GM18873 (cell line): Measurements from ENCODE around the gene NFATC3.

ENCODE experiments used
- ATAC-seq: cut with Tn5 transposase; IDR thresholded peaks from one replicate; pipeline ENCODE4 v1.9.1; 2021; ENCODE audit warnings: mild to moderate bottlenecking, moderate library complexity, moderate number of reproducible peaks; ENCODE audit not compliant: unreplicated experiment, low FRiP score

NFATC3 gene

GRCh38 chr16:68072038-68072695 lies 13.0 kb upstream of the NFATC3 start:
- ATAC-seq = no peak

- peak; percentile 6 for ATAC-seq
Measured at GRCh38 chr16:68073902-68074760, 11.0 kb upstream of the NFATC3 start.

- peak; percentile 79 for ATAC-seq
Measured at GRCh38 chr16:68074850-68075555, 10.2 kb upstream of the NFATC3 start.

- ATAC-seq = no peak
Measured at GRCh38 chr16:68075980-68076379, 9.2 kb upstream of the NFATC3 start.

- ATAC-seq = no peak
Measured at GRCh38 chr16:68076560-68076959, 8.6 kb upstream of the NFATC3 start.

DNA sequence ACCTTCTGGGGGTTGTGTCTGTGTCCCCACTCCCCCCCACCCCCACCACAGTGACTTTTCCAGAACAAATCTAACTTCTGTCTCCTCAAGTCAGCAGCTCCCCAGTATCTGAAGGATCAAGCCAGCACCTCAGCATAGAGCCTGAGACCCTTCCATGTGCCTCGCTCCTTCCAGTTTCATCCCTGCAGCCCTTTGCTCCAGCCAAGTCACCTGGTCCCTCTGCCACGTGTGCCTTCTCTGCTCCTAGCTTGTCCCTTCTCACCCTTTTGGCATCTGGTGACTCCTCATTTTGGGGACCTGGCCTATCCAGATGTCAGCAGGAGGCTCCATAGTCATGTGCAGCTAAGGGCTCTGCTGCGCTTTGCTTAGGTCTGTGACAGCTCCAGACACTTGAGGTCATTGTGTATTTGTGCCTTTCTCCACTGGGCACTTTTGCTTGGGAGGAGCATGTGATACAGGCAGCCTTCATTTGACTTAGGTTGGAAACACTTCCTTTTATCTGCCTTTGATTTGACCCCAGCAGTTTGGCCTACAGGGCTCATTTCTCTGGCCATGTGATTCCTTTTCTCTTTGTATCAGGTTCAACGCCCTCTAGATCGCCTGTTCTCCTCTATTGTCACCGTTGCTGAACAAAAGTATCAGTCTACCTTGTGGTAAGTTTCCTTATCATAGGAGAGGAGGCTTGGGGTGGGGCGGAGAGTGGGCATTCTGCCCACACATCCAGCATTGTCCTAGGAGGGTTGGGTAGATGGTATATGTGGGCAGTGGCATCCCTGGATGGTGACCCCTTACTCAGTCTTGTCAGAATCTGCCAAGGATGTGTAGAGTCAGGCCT lies 7.1 kb upstream of the NFATC3 start:
- no peak for ATAC-seq

- no peak for ATAC-seq
Measured at GRCh38 chr16:68078701-68079375, 6.3 kb upstream of the NFATC3 start.

- no peak for ATAC-seq
Measured at GRCh38 chr16:68079376-68079625, 5.9 kb upstream of the NFATC3 start.

DNA sequence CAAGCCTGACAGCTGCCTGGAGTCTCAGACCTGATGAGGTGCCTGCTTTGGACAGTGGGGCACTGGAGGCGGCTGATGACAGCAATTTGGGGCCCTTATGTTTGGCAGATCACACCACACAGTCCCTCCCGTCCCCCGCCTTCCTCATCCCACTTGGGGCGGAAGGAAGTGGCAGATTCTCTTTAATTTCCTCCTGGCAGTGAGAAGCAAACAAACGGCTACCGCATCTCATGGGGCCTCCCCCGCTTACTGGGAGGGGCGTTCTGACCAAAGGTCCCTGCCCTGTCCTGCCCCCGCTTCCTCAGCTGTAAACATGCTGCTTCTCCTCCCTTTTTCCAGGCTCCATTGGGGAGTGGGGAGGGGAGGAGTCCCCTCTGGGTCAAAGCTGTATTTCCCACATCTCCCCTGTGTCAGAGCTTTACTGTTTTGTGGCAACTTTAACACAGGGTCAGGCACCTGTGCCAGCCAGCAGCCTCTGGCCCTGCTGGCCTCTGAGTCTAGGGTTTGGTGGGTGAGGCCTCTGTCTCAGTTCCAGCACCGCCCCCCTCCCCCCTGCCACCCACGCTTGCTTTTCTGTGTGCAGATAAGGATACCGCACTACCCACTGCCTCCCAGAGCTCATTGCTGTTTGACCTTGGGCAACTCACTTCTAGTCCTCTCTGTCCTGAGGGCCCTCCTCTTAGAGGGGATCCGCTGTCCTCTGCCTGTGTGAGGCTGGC lies 5.4 kb upstream of the NFATC3 start:
- no peak for ATAC-seq

DNA sequence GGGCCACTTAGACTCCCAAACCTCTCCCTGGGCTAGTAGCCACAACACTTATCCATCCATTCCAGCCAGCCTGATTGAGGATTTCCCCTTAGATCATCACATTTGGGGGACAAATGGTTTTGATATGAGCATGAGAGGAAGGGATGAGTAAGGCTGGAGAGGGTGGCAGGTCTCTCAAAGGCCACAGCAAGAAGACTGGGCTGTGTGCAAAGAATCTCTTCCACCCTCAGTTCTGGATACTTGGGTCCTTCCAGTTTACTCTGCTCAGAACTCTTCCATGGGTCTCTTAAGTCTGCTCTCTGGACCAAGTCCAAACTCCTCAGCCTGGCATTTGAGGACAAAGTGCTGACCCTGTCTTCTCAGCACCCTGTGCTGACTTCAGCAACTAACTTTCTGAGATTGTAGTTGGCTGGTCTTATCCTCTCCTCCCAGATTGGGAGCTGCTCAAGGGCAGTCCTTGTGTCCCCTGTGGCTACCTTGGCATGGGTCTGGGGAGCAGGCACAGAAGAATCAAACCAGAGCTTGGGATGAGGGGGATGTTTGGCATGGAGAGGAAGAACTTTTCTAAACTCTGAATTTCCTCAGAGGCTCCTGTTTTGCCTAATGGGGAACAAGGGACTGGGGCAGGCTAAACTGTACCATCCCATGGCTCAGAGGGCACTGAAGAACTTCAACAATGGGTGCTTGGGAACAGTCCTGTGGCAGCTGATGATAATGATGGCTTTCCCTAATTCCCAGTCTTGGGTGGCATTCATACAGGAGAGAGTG lies 3.1 kb upstream of the NFATC3 start:
- no peak for ATAC-seq

GRCh38 chr16:68082629-68083238 lies 2.4 kb upstream of the NFATC3 start:
- no peak for ATAC-seq

DNA sequence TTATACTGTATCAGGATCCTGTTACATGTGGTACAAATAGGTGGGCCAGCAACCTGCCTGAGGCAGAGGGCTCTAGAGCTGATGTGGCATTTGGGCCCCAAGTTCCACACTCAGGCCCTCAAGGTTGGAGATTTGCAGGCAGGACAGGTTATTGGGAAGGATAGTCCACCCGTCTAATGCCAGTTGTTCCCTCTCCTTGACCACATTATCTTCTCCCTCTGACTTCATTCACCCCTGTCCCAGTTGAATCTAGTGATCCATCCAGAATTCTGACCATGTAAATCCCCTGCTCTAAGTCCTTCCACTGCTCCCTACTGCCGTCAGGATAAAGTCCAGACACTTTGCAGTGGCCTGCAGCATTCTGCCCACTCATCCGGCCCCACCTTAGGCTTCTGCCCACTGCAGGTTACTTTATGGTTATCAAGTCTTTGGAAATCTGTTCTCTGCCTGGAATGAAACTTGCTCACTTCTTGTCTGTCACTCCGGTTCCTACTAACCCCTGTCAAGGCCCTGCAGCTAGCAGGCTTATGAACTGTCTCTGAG lies 1.9 kb upstream of the NFATC3 start:
- ATAC-seq = no peak

DNA sequence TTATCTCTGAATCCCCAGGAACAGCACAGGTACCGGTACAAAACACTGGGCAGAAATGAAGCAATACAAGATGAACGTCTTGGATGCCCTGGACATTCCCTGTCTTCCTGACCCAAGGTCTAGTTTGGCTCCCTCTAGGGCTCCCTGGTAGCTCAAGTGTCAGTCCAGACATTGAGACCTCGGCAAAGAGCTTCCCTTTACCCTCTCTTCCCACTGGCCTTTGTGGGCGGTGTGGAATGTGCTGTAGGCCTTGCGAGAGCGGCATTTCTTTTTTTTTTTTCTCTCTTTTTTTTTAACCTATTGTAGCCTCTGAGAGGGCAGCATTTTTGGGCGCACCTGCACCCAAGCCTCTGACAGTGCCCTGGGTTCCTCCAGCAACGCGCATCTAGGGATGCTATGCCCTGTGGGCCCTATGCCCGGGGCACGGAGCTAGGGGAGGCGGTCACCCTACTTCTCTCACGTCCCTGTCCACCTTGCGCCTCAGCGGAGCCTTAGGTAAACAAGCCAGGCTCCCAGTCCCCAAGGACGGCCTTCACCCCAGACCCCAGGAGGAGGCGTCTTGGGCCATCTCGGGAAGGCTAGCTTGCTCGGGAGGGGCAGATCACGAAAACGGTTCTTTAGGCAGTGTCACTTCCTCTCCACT lies 1.2 kb upstream of the NFATC3 start:
- no peak for ATAC-seq

DNA sequence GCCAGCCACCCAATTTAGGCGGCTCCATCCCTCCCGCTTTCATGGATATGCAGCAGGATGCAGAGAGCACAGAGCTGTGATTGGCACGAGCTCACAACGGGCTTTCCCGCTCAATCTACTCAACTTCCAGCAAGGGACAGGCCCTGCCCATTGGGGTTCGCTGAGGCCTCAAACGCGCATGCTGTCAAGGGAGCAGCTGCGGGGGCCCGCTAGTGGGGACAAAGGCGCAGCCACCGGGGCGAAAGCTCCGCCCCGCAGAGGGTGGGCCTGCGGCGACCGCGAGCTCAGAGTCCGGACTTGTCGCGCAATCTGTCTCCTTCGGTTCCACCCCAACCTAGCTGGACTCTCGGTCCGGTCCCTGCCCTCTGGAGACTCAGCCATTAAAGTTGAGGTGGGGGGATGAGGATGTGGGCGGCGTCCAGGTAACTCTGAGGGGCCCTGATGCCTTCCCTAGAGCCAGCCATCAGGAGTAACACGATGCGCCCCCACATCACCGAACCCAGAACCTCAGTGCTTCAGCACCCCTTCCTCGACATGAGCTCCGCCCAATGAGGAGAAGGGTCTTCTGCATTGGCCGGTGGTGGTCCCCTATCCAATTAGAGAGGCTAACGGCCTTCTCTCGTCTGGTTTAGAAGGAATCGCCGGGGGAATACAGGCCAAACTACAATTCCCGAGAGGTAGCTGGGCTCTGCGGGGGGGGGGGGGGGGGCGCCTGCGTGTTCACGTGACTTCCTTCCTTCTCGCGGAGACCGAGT lies 489 bp upstream of the NFATC3 start:
- peak; percentile 56 for ATAC-seq

DNA sequence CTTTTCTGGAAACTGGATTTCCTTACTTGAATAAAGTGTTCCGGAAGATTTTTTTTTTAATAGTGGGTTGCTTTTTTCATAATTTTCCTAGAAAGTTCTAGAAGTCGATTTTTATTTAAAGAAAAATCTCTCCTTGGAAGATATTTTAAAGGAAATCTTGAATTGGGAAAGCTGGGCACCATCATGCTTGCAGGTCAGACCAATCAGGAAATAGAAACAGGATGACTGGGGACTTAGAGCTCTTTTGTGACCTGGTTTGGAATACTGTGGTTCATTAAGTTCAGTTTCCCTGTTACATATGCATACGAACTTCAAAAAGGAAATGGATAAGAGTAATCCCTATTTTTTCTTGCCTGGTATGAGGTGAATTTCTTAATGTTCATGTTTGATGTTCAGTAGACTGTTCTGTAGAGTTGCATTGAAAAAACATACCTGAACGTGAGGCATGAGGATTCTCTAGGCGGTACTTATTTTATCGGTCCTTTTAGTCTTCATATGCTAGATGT lies 1.2 kb downstream of the NFATC3 start:
- ATAC-seq = no peak

DNA sequence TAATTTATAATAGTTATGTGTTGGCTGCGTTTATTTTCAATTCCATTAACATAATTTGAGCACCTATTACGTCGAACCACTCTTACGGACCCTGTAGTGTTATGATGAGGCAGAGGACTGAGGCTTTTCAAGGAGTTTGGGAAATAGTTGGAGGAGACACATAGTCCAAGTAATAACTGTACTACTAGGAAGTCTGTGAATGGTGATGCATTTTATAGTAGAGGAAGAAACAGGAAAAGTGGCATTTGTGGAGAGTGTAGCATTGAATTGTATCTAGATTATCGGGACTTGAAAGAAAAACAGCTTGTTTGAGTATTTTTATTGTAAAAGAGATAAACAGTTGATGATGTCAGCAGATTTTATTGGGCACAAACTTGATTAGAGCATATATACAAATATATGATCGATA lies 1.7 kb downstream of the NFATC3 start:
- no peak for ATAC-seq

- no peak for ATAC-seq
Measured at GRCh38 chr16:68087688-68088087, 2.5 kb downstream of the NFATC3 start.
